DND-41 (cell line): ENCODE data around the gene ZNF575.

Experiments
- ATAC-seq: fragments of 200-7000 bp; cut with Tn5 transposase; 3 replicates; pipeline ENCODE4 v1.9.1; 2021; ENCODE audit warnings: low read depth; ENCODE audit not compliant: insufficient read depth
- DNase-seq: peaks from one replicate; pipeline ENCODE4 v3.0.0-alpha.2; 2020
- H2AFZ ChIP-seq: 2 replicates; pipeline ENCODE4 v1.6.0; 2012; ENCODE audit warnings: low read depth, low read length
- H3K27ac ChIP-seq: 2 replicates; pipeline ENCODE4 v1.5.1; 2012; ENCODE audit warnings: low read length, inconsistent platforms
- H3K27me3 ChIP-seq: fragments of 200-600 bp; sonication (generic); 2 replicates; pipeline ENCODE4 v1.6.0; 2012; ENCODE audit warnings: low read length, mild to moderate bottlenecking, inconsistent platforms; ENCODE audit not compliant: insufficient read depth, poor library complexity
- H3K36me3 ChIP-seq: 2 replicates; pipeline ENCODE4 v1.5.1; 2012; ENCODE audit warnings: low read length, inconsistent platforms; ENCODE audit not compliant: insufficient read depth
- H3K4me1 ChIP-seq: 2 replicates; pipeline ENCODE4 v1.5.1; 2012; ENCODE audit warnings: mild to moderate bottlenecking, low read length; ENCODE audit not compliant: insufficient read depth
- H3K4me2 ChIP-seq: 2 replicates; pipeline ENCODE4 v1.6.0; 2012; ENCODE audit warnings: mild to moderate bottlenecking, moderate library complexity, low read length, inconsistent platforms; ENCODE audit not compliant: insufficient read depth
- H3K4me3 ChIP-seq, 2 experiments: fragments of 200-600 bp in 1 of 2; shearing (Covaris generic) in 1 of 2; 2 replicates each; pipeline ENCODE4 v1.5.1; 2012 to 2016; ENCODE audit warnings: inconsistent platforms in 2 of 2, low read length in 2 of 2, mild to moderate bottlenecking in 2 of 2, low read depth in 1 of 2, moderate library complexity in 1 of 2
- H3K79me2 ChIP-seq: 2 replicates; pipeline ENCODE4 v1.6.0; 2012; ENCODE audit warnings: low read length, inconsistent platforms; ENCODE audit not compliant: insufficient read depth
- H3K9ac ChIP-seq: 2 replicates; pipeline ENCODE4 v1.6.0; 2012; ENCODE audit warnings: low read depth, mild to moderate bottlenecking, inconsistent platforms, low read length, moderate library complexity
- H3K9me3 ChIP-seq: 2 replicates; pipeline ENCODE4 v1.5.1; 2012; ENCODE audit warnings: low read length, moderate library complexity, mild to moderate bottlenecking, inconsistent platforms; ENCODE audit not compliant: insufficient read depth, severe bottlenecking
- H4K20me1 ChIP-seq: 2 replicates; pipeline ENCODE4 v1.6.0; 2012; ENCODE audit warnings: low read length; ENCODE audit not compliant: insufficient read depth
- EZH2 ChIP-seq: IDR thresholded peaks from 3 replicates; pipeline ENCODE4 v1.6.1; 2012; ENCODE audit warnings: borderline replicate concordance, low read depth, mild to moderate bottlenecking, moderate library complexity, low read length, inconsistent platforms; ENCODE audit not compliant: severe bottlenecking
- TF ChIP-seq, protein P1 (sequence below): IDR thresholded peaks from 2 replicates; pipeline ENCODE4 v1.5.1; 2012; ENCODE audit warnings: borderline replicate concordance, low read length, moderate library complexity, mild to moderate bottlenecking; ENCODE audit not compliant: poor library complexity, severe bottlenecking; ENCODE audit errors: extremely low read depth

ZNF575 gene

DNA sequence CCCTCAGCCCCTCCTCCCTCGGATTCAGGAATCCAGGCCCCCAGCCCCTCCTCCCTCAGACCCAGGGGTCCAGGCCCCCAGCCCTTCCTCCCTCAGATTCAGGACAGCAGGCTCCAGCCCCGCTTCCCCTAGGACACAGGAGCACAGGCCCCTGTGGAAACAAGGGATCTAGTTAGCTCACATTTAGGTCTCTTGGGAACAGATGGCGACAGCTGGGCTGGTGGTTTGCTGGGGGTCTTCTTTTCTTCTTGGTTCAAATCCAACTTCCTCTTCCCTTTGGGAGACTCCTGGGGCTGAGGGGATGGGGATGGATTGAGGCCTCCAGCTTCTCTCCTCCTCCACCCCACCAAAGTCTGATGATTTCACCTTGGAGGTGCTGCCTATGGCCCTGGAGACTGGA is 19.6 kb downstream of the ZNF575 start:
- Histone ChIP-seq H3K9me3 (no peaks in the 10 kb centered on the region), H3K27ac (no peak overlapping the region), H3K36me3 (peaks cover 58% of the 10 kb centered on the region), H3K9ac (no peak overlapping the region), H3K4me2 (no peak overlapping the region), H3K4me1 (no peaks in the 10 kb centered on the region), H4K20me1 (peaks cover 8% of the 10 kb centered on the region; the same call in 1 of the 2 replicates), H2AFZ (no peak overlapping the region), H3K79me2 (no peaks in the 10 kb centered on the region), H3K4me3 (no peak overlapping the region), H3K27me3 (no peaks in the 10 kb centered on the region)
- DNase-seq (no peak), ATAC-seq (no peak)
- TF ChIP-seq, protein P1, sequence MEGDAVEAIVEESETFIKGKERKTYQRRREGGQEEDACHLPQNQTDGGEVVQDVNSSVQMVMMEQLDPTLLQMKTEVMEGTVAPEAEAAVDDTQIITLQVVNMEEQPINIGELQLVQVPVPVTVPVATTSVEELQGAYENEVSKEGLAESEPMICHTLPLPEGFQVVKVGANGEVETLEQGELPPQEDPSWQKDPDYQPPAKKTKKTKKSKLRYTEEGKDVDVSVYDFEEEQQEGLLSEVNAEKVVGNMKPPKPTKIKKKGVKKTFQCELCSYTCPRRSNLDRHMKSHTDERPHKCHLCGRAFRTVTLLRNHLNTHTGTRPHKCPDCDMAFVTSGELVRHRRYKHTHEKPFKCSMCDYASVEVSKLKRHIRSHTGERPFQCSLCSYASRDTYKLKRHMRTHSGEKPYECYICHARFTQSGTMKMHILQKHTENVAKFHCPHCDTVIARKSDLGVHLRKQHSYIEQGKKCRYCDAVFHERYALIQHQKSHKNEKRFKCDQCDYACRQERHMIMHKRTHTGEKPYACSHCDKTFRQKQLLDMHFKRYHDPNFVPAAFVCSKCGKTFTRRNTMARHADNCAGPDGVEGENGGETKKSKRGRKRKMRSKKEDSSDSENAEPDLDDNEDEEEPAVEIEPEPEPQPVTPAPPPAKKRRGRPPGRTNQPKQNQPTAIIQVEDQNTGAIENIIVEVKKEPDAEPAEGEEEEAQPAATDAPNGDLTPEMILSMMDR = no peak
- no peak for TF ChIP-seq EZH2

DNA sequence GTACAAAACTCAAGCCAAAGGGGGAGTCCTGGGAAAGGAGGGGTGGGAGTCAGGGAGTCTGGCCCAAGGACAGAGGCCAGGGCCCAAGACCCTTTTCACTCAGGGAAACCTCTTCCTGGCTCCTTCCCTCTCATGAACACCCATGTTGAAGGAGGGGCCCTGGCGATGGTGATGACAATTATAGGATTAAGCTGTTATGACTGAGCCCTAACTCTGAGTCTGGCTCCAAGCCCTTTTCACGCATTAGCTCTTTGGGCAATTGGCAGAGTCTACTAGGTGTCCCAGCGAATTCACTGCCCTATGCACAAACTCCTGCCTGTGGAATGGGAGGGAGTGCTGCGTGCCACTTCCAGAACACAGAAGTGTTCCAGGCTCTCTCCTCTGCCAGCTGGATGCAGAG is 20.7 kb downstream of the ZNF575 start:
- ATAC-seq (no peak), DNase-seq (no peak)
- TF ChIP-seq, protein P1 = no peak
- no peak for TF ChIP-seq EZH2
- Histone ChIP-seq H3K4me1 (no peaks in the 10 kb centered on the region), H3K9me3 (no peaks in the 10 kb centered on the region), H2AFZ (no peak overlapping the region), H3K79me2 (no peaks in the 10 kb centered on the region), H3K27me3 (no peaks in the 10 kb centered on the region), H3K4me3 (no peak overlapping the region), H3K36me3 (peaks cover 64% of the 10 kb centered on the region), H4K20me1 (peaks cover 8% of the 10 kb centered on the region; the same call in 1 of the 2 replicates), H3K9ac (no peak overlapping the region), H3K27ac (no peak overlapping the region), H3K4me2 (no peak overlapping the region)

DNA sequence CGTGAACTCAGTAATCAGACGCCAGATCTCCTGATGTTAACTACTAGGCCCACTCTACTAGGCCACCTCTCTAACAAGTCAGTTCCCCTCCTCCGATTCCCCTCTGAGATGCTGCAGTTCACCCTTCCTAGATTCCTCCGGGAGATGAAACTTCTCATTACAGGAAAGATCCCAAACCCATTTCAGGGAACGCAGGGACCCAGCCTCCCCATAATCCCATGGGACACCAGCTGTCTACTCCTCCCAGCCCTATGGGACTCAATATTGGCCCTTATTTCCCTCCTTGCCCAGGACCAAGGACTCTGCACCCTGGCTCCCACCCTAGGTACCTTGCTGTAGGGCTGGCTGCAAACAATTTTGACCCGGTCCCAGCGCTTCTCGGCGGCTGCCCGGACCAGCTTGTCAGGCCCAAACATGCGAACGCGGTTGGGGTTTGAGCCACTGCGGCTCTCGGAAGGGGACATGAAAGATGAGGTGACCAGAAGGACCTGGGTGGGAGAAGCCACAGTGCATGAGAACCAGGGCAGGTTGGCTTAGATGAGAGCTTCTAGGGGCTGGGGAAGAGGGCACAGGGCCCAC is 21.4 kb downstream of the ZNF575 start:
- DNase-seq = no peak
- Histone ChIP-seq H3K9me3 (no peaks in the 10 kb centered on the region), H3K27ac (no peak overlapping the region), H3K36me3 (peaks cover 61% of the 10 kb centered on the region), H3K4me2 (no peak overlapping the region), H4K20me1 (peaks cover 8% of the 10 kb centered on the region; the same call in 1 of the 2 replicates), H3K4me3 (no peak overlapping the region), H2AFZ (no peak overlapping the region), H3K4me1 (no peaks in the 10 kb centered on the region), H3K79me2 (no peaks in the 10 kb centered on the region), H3K27me3 (no peaks in the 10 kb centered on the region), H3K9ac (no peak overlapping the region)
- TF ChIP-seq, protein P1 = no peak
- no peak for TF ChIP-seq EZH2
- no peak for ATAC-seq
